DMS114 treated with DMSO at 0.1 percent for 48 hours (cell line): ENCODE data around the gene ZBTB33.

Experiments
- DNase-seq: peaks from one replicate; lab custom pipeline; 2025; ENCODE audit not compliant: unreplicated experiment; lab: John Stamatoyannopoulos, UW

Gene ZBTB33

DNA sequence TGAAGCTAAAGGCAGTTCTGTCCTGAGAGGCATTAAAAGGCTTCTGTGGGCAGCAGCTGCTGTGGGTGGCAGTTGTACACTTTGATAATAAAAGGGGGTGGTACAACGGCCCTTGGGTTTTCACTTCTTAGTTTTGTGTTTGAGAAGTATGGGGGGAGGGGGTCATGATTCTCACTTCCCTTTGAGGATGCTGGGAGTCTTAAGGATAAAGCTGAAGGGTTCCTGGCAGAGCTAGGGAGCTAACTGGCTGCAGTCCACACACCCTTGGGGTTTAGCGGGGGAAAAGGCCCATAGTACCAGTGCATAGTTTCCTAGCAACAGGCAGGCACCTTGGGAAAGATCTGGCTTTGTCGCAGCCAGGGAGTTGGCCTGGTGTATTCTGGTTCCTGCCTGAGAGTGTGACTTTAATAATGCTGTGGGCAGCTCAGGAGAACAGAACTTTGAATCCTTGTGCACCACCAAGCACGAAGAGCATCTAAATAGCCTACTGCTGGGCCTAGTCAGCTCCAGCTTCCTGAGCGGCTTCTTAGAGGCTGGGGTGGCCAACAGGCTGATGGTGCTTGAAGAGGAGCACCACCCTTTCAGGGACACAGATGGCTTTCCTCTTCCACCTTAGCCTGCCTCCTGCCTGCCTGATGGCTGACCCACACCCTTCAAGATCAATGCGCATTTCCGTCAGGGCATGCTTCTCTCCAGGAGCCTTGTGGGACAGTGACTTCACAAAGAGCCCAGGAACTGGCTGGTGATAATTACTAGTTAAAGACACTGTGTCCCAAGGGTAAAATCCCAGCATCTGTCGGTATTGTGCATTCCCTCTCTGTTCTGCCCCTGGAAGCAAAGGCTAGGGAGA lies 12.5 kb downstream of the ZBTB33 start:
- no peak for DNase-seq

DNA sequence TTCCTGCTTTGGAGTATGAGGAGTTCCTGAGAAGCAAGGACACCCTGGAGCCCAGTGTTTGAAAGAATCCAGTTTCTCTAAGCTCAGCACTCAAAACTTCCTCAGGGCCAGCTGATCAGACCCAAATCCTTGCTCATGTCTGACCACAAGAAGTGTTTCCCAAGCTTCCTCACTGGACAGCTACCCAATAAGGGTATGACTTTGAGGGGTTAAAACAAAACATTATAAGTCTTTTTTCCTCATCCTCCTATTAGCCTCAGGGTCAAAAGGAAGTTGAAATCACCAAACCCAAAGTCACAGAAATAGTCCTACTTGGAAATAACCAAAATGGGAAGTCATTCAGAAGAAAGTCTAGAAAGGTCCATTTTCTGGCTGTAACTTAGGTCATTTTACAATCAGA lies 13.7 kb downstream of the ZBTB33 start:
- no peak for DNase-seq

GRCh38 chrX:120269373-120270035 lies 18.9 kb downstream of the ZBTB33 start:
- DNase-seq: no peak

DNA sequence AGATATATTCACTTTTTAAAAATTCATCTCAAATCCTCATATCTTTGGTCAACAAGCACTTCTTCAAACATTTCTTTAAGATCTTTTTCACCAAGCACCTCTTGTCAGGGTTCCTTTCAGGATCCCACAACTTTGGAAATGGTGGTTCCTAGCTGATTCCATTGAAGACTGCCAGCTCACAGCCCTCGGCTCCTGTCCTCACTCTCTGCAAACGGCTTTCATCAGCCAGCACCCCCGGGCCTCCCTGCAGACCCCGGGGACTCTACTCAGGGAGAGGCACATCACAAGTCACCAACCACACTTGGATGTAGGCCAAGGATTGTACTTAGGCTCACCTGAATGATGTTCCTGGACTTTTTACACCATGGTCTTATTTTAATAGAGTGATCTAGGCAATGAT lies 20.0 kb downstream of the ZBTB33 start:
- DNase-seq: no peak

GRCh38 chrX:120271218-120271617 lies 20.6 kb downstream of the ZBTB33 start:
- DNase-seq: no peak

GRCh38 chrX:120274145-120274544 lies 23.5 kb downstream of the ZBTB33 start:
- DNase-seq: no peak

DNA sequence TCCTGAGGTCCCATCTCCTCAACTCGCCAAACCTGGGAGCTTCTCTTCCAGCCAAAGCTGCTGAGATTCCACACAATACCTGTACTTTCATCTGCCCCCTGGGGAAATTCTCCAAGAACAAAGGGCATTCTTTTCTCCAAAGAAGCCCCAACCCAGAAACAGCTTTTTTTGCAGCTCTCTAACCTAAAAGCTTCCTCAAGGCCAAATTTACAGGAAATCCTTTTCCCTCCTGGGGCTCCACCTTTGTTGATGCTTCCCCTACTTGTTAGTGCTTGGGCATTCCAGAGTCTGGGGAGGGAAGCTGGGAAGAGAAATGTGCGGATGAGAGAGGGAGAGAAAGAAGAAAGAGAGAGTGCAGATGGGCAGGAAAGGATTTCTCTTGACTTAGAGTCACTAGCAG lies 24.3 kb downstream of the ZBTB33 start:
- no peak for DNase-seq

GRCh38 chrX:120281021-120281624 lies 30.5 kb downstream of the ZBTB33 start:
- no peak for DNase-seq

- no peak for DNase-seq
Observed at GRCh38 chrX:120281761-120282160, 31.1 kb downstream of the ZBTB33 start.

DNA sequence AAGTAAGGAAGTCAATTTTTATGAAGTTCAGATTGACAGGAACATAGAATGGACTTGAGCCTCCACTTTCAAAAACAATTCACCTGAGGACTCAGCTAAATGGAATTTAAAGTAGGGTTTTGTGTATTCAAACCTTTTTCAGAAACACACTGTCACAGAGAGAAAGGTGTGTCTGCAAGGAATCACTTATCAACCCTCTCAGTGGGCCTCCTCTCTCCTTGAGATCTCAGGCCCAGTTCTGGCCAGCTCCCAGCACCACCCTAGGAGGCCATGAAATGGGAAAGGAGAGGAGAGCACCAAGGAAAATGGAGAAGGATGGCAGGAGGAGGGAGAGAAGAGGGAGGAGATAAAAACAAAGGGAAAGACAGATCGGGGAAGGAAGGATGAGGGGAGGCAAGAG lies 32.1 kb downstream of the ZBTB33 start:
- no peak for DNase-seq

DNA sequence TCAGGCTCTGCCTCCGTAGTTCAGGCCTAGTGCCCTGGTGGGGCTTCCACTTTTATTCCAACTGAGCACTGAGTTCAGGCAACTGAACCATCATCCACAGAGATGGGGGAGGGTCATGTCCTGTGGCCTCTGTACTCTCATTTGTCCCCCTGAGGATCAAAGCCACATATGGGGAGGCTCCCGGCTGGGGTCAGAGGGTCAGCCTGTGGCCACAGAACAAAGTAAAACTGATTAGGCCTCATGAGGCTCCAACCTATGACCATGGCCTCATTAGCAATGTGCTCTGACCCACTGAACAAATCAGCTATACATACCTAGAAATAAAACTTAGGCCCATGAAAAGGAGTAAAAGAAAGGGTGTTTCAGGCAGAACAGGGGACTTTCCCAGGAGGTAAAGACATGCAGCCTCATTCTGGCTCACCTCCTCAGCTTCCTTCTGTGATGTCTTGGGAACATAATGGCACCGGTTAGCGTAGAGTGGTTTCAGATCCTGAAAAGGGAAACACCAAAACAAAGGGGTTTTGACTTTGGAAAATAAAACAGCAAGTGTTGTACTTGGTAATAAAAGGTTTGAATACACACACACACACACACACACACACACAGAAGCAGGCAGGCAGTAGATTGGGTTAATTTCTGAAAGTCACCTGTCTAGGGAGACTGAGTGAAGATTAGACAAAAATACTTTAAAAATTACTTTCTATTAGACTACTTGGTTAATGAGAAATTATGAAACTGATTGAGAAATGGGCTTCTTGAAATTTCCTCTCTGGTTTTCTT lies 36.3 kb downstream of the ZBTB33 start:
- no peak for DNase-seq

GRCh38 chrX:120287513-120288112 lies 37.0 kb downstream of the ZBTB33 start:
- DNase-seq: no peak

DNA sequence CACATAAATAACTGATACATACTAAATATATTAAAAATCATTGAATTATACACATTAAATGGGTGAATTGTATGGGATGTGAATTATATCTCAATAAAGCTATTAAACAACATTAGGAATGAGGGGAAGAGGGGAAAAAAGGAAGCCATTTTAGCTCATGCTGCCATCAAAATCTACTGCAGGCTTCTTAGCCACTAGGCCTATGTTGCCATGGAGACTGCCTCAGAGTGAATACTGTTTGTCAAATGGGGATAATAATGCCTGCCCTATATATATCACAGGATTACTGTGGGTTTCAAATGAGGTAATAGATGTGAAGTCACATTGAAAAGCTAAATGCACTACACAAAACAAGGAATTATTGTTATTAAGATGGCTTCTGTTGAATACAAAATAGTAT lies 39.5 kb downstream of the ZBTB33 start:
- no peak for DNase-seq

GRCh38 chrX:120291211-120291610 lies 40.6 kb downstream of the ZBTB33 start:
- DNase-seq: no peak

DNA sequence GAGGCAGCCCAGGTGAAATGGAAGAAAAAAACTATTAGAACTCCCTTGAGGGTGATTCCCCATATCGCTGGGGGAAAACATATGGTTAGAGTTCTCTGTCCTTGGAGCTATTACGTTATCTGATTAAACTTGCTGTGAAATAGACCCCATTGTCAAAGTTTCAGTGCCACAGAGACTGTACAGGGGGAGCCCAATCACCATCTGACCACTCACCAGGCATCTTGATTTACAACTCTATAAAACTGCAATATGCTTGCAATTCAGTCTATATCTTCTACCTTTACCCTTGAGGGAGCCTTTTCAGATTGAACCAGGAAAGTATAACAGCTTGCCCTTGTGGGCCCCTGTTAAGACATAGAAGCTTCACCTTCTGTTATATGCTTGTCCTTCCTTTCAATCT lies 42.4 kb downstream of the ZBTB33 start:
- no peak for DNase-seq

DNA sequence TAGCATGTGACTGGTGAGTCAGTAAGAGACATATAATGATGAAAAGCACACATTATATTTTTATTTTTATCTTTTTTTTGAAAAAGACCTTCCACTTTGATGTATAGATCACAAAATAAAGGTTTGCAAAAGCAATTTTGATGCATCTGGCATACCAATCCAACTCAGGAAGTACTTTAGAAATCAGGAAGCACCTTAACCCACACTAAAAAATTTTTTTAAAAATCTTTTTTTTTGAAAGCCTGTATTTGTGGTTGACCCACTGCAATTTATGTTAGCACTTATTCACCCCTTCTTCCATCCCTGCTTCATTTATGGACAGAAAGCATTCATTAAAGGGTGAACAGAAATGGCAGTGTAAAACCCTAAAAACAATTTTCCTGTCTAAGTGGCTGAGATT lies 44.0 kb downstream of the ZBTB33 start:
- no peak for DNase-seq

- DNase-seq: no peak
Observed at GRCh38 chrX:120297923-120298322, 47.3 kb downstream of the ZBTB33 start.

DNA sequence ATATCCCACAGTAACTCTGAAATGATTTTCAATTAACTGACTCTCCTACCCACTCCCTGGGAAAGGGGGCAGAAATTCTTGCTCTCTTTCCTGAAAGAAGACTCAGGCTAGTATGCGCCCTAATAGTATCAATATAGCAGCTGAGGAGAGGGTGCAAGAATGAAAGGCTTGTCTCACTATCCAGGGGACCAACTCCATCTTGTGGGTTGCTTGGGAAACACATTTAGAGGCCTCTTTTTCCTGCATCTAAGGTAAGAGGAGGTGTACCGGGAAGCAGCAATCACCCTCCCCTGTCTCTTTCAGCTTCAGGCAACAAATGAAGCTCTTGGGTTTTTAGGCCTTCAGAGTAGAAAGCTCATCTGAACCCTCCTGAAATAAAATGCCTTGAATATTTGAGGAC lies 49.3 kb downstream of the ZBTB33 start:
- no peak for DNase-seq

- no peak for DNase-seq
Observed at GRCh38 chrX:120301497-120301896, 50.9 kb downstream of the ZBTB33 start.

DNA sequence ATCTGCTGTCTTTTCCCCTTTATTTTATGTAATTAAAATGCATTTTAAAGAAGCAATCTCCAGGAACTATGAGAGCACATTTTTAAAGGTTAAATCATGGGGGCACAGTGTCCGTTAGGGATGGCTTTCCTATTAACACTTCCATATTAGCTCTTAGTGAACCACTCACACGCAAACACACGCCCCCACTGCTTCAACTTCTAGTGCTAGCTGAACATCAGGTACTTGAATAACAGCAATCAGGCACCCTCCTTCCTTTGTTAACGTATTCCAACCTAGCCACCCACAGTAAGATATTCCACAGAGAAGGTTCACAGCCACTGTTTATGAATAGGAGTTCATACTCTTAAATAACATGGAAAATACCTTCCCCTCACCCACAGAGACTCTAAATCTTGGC lies 51.3 kb downstream of the ZBTB33 start:
- no peak for DNase-seq

- no peak for DNase-seq
Observed at GRCh38 chrX:120302434-120302833, 51.8 kb downstream of the ZBTB33 start.
